NCI-H2227 treated with DMSO at 0.1 percent for 48 hours (cell line): Measurements from ENCODE around the gene ARHGEF7.
"Not testable (repeated sequence)": the region's sequence is repeated elsewhere in the genome, so short reads cannot be mapped to it uniquely, and the experiment has no call there.

Experiments used
- DNase-seq: peaks from one replicate; lab custom pipeline; 2025; lab: John Stamatoyannopoulos, UW

The ARHGEF7 gene

DNA sequence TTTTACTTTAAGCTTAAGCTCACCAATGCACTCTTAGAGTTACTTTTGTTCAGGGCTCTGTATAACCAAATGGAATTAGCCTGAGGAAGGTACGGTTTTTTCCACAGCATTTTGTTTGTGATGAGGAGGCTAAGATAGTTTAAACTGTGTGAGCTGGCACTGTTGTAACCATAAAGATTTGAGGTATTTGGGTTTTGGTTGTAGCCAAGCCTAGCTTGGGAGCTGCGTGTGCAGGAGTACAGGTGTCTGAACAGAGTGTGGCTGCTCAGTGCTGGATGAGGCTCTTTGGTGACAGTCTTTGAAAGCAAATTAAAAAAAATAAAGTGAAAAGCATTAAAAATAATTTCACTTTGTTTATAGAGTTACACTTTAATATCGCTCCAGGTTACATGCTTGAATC lies 56.0 kb downstream of the ARHGEF7 start:
- DNase-seq: no peak

DNA sequence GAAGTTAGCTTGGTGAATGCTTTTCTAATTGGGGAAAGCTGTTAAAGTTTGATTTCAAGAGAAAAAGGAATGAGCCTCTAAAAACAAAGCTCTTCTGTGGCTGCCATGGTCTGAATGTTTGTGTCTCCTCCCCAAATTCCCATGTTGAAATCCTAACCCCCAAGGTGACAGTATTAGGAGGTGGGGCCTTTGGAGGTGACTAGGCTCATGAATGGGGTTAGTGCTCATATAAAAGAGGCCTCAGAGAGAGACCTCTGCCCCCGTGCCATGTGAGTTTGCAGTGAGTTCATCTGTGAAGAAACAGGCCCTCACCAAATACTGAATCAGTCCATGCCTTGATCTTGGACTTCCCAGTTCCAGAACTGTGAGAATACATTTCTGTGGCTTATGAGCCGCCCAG lies 56.5 kb downstream of the ARHGEF7 start:
- no peak for DNase-seq

DNA sequence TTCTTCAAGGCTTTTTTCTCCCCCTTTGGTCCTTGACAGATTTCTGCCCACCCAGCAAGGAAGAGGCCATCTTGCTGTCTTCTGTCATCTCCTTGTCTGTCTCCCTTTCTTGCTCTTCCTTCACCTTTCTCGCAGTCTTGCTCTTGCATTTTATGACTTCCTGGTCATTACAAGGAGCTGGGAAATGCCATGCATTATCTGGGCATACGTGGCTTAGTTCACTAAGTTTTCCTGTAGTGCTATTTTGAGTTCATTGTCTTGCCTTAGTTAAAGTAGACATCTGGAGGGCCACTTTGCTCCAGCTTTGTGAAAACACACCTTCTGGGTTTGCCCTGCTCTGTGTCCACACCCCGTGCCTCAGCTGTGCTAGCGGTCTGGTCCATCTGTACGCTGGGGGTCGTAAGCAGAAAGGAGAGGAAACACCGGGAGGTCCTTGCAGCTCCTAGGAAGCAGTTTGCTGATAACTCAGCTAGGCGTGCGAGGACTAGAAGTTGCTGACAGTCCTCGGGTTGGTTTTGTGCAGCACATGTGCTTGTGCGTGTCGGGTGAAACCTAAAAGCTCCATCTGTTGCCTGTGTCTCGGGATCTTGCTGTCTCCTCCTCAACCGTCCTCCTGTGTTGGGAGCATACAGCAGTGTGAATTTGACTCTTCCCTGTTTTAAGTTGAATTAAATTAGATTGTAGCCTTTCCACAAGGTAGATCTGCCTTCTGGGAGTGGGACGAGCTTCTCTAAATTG lies 59.4 kb downstream of the ARHGEF7 start:
- no peak for DNase-seq

DNA sequence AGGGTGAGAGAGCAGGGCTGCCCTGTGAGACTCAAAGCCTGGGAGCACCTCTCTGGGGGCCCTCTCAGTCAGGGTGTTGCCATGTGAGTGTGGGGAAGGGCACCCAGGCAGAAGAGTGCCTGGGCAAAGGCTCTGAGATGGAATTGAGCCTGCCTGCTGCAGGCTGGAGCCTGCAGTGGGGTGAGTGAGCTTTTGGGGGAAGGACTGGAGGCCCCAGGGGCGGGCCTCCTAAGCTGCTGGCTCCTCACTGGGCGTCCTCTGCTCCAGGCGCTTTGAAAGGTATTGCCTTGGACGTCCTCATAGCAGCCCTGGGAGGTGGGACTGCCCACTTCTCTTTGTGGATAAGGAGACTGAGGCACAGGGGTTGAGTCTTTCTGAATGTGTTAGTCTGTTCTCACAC lies 60.3 kb downstream of the ARHGEF7 start:
- no peak for DNase-seq

DNA sequence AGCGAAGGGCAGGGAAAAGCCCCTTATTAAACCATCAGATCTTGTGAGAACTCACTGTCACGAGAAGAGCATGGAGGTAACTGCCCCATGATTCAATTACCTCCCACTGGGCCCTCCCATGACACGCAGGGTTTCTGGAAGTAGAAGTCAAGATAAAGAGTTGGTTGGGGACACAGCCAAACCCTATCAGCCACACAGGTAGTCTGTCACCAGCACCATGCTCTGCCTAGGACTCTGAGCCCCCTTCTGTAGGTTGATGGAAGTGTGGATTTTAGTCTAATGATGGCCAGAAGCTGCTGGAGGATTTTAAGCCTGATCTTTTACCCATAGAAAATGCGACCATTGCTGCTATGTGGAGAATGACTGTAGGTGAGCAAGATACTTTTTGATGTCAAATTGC lies 60.8 kb downstream of the ARHGEF7 start:
- no peak for DNase-seq

DNA sequence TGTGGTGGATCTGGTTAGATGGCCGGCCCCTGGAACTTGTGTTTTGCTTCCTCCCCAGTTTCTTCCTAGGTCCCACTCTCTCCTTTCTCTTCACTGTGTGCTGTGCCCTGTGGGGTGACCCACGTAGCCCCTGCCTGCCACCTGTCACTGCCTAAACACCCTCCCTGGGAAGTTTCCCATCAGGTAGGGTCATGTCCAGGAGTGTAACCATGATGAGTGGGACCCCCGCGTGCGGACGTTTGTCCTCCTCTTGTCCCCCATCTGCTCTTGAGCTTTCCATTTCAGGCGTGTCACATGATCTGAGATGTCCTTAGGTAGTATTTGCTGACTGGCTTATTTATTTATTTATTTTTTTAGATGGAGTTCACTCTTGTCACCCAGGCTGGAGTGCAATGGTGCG lies 61.3 kb downstream of the ARHGEF7 start:
- DNase-seq: no peak

DNA sequence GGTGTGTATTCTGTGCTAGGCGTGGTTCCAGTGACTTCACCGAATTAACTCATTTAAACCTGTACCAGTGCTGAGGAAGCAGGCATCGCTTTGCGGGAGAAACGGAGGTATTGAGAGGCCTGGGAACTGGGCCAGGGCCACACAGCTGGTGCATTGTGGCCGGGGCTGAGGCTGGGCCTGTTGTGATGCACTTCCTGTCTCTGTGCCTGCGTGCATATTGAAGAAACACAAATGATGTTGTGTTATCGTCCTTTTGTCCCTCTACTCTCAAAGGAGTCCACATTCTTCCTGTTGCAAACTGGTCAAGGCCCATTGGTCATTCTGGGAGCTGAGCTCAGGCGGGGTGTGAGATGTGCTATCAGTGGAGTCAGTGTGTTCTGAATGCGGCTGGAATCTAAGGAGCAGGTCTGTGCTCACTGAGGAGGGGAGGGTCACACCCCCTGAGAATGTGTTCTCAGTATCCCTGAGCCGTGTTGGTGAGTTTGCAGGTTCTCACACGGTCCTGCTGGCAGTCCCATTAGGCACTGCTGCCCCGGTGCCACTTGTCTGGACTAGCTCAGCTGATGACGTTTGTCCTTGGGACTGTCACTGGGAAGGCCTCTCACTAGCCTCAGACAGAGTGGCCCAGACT lies 62.1 kb downstream of the ARHGEF7 start:
- no peak for DNase-seq

DNA sequence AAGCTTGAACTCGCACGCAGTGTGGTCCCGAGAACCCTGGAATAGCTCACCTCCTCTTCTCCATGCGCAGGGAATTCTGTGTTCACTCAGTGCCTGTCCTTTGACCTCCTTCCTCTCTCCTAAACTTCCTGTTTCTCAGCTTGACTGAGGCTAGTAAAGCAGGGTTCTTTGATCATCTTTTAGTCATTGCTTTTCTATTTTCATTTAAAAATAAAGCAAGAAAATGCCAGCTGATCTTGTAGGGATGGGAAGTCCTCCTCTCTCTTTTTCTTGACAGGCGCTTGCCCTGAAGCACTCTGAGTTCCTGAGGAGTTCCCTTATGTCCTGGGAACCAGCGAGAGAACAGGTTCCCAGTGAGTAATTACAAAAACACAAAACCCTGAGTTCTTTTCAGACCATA lies 62.8 kb downstream of the ARHGEF7 start:
- DNase-seq: no peak

DNA sequence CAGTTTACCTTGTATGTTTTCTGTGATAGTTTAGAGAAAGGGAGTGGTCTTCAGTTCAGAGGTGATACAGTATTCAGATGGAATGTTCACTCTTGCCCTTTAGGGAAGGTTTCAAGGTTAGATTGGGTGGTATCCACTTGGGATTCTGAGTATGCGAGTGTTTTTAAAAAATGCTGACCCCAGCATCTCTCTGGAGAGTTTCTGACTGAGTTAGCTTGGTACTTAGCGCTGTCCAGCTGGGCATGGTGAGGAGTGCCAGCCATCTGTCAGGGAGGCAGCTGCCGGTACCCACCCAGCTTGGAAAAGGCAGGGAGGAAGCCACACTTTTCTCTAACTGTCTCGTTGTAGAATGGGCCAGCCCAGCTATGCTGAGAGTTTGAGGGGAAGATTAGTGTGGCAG lies 63.3 kb downstream of the ARHGEF7 start:
- DNase-seq: no peak

DNA sequence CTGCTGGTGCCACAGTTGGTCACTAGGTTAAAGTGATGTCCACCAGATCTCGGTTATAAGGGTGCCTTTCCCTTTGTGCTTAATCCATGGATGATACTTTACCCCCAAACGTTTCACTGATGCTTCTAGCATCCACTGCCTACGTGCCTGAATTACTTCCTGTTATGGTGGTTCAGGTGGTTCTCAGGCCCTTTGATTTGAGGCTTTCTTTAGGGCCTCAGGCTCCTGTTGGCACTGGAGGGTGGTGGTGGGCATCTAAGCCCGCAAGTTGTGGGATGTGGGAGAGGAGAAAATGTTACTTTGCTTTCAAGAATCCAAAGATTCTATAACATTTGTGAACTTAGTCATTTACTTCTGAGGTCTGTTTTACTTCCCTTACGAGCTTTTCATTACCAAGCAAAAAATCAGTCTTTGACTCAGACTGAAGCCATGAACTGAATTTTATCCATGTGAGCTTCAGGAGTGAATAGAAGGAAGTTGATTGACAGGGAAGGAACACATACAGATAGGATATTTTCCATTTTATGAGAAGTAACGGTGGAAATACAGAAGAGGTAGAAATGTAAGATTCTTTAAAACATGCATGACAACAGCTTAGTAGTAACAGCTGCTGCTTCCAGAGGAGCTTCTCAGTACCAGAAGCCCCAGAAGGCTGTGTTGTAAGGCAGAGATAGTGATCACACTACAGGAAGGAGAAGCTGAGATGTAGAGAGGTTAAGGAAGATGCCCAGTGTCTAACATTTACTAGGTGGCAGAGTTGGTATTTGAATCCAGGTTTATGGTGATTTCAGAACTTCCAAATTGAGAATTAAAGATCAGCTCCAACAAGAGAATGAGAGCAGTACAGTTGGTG lies 65.0 kb downstream of the ARHGEF7 start:
- no peak for DNase-seq

DNA sequence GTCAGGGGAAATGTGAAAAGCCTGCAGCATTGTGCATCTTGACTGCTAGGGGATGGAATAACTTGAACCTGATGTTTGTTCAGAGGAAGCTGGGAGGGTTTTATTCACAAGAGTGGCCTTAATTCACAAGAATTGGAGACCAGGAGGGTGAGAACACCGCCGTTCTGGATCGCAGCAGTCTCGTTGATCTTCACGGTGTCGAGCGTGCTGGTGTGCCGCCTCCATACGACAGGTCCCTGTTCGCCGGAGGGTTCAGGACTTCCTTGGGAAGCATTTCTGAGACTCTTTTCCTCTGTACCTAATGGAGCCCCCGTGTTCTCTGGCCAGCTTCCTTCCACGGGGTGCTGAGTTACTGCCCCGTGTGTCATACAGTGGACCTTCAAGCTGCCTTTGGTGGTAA lies 66.9 kb downstream of the ARHGEF7 start:
- DNase-seq: no peak

DNA sequence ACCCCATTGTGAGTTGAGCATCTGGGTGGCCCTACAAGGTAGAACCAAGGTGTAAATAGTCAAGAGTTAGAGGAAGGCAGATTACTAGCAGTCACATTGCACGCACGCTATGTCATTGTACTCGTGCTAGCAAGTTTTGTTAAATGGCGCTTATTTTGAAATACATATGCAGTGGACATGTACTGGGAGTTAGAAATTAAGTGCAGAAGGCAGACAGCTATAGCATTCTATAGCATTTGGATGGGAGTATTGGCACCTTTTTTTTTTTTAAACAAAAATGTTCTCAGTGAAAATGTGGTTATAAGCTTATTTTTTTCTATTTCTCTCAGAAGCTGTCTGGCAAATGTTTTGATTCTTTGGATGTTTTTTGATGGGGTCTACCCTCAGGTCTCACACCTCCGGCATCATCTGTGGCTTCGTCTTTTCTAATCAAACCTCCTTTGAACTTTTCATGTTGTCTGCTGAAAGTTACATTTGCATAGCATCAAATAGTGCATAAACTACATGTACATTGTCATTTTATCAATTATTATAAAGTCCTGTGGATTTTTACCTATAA lies 68.1 kb downstream of the ARHGEF7 start:
- no peak for DNase-seq

DNA sequence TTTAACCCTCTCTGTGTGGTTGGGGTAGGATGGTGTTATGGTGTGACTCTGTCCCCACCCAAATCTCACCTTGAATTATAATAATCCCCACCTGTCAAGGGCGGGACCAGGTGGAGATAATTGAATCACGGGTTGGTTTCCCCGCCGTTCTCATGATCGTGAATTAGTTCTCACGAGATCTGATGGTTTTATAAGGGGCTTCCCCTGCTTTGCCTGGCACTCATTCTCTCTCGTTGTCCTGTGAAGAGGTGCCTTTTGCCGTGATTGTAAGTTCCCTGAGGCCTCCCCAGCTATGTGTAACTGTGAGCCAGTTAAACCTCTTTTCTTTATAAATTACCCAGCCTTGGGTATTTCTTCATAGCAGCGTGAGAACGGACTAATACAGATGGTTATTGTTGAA lies 68.8 kb downstream of the ARHGEF7 start:
- DNase-seq: no peak

DNA sequence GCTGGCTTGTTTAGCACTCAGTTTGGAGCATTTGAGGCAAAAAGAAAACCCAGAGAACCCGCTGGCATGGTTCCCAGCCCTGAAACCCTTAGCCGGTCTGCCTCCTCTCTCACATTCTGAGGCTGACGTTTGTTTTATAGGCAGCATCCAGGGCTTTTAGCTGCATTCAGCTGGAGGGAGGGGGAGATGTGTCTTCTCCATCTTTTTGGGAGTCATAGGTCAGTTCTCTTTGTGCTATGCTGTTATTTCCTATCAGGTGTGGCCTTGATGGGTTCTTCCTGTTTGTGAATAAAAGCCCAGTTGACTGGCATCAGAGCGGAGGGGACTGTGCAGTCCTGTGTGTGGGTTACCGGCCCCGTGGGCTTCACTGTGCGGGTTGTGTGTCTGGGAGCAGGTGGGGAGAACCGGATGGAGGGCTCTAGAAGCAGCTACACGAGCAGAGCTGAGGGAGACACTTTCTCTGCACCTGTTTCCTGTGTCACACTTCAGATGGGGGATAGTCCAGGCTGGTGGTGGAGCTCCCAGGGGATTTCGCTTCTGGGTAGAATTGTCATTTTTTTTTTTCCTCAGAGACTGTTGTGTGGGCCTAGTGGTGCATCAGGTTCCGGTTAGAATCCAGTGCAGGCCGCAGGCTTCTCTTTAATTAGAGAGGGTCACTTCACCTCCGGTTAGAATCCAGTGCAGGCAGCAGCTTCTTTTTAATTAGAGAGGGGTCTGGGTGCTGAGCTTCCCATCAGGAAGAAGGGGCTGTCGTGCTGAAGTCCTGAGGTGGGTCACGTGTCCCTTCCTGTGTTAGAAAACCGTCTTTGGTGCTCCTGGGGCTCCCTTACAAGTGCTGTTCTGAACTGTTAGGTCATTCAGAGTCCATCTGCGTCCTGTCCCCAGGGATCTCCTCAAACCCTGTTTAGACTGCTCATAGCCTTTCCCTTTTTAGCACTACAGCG lies 69.6 kb downstream of the ARHGEF7 start:
- DNase-seq: no peak

DNA sequence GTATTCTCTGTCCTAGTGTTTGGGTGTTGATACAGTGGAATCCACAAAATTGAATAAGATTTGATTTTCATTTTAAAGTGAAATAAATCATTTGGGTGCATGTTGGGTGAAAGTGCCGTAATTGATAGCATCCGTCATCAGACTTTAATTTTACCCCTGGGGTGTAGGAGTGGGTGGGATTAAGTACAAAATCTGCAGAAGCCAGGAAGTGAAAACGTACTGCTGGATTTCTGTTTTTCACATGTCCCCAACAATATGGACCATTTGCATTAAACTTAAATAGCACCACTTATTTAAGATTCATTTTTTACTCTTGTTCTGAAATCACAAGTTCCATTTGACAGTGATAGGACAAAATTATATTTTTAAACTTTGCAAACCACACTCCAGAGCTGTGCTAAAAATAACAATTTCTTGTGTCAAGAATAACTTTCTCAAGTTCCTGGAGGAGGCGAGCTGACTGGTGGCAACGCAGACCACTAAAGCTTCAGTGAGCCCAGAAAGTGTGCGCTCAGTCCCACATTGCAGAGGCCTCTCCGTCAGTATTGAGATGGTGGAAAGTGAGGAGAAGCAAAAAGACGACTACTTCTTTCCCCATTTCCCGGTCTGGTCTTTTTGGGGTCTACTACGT lies 71.3 kb downstream of the ARHGEF7 start:
- no peak for DNase-seq

DNA sequence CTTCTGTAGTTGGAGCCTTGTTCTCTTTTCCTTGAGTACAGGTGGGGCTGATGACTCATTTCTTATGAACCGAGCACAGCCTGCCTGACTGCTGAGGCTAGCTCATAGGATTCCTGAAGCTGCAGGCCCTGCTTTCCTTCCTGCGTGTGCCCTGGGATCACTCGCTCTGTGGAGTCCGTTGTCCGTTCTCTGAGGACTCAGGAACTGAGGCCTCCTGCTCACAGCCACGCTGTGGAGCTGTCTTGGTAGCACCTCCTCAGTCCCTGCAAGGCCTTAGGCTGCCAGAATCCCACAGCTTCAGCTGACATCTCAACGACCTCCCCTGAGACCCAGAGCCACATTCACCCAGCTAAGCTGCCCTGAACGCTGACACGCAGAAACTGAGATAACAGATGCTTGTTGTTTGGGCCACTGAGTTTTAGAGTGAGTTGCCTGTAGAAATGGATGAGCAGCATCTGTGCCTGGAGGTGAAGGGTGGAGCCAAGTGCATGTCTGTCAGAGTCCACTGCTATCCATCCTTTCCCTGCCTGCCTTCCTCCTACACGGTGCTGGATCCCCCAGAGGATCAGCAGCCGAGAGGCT lies 72.9 kb downstream of the ARHGEF7 start:
- DNase-seq: no peak

DNA sequence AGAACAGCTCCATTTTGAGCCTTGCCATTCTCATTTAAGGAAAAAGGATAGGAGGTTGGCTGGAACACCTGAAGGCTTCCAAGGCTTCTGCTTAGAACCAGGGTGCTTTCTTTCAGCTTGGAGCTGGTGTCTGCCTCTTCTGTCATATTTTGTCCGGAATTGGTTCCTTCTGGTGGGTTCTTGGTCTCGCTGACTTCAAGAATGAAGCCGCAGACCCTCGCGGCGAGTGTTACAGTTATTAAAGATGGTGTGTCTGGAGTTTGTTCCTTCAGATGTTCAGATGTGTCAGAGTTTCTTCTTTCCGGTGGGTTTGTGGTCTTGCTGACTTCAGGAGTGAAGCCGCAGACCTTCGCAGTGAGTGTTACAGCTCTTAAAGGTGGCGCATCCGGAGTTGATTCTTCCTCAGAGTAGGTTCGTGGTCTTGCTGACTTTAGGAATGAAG lies 74.0 kb downstream of the ARHGEF7 start:
- DNase-seq: not testable (repeated sequence)

DNA sequence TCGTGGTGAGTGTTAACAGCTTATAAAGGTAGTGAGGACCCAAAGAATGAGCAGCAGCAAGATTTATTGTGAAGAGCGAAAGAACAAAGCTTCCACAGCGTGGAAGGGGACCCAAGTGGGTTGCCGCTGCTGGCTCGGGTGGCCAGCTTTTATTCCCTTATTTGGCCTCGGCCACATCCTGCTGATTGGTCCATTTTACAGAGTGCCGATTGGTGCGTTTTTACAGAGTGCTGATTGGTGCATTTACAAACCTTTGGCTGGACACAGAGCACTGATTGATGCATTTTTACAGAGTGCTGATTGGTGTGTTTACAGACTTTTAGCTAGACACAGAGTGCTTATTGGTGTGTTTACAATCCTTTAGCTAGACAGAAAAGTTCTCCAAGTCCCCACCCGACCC lies 74.4 kb downstream of the ARHGEF7 start:
- DNase-seq: not testable (repeated sequence)

DNA sequence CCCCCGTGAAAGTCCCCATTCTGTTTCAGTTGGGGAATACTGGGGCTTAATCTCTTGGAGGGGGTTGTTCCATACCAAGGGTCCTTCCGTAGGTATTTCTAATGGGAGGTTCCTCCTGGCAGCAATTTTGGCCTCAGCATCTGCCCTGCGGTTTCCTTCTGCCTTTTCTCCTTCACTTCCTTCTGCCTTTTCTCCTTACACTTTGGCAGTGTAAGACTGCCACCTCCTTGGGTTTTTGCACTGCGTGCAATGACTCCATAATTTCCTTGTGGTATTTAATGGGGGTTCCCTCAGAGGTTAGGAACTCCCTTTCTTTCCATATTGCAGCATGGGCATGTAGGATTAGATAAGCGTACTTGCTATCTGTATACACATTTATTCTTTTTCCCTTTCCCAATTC lies 78.1 kb downstream of the ARHGEF7 start:
- not testable (repeated sequence) for DNase-seq

DNA sequence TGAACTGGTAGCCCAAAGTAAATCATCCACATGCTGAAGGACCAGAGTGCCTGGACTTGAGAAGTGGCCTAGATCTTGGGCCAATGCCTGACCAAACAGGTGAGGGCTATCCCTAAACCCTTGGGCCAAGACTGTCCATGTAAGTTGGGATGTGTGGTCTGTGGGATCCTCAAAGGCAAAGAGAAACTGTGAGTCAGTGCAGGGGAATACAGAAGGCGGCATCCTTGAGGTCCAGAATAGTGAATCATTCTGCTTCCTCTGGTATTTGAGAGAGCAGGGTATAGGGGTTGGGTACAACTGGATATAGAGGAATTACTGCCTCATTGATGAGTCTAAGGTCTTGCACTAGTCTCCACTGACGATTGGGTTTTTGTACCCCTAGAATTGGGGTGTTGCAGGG lies 79.5 kb downstream of the ARHGEF7 start:
- not testable (repeated sequence) for DNase-seq
